VCaP (cell line): ENCODE data around the gene COL5A1.

Experiments
- H3K27ac ChIP-seq: fragments of 450-650 bp; 2 replicates; pipeline ENCODE4 v1.5.1; 2017
- CTCF ChIP-seq: fragments of 450-650 bp; conservative IDR thresholded peaks from 2 replicates; pipeline ENCODE4 v1.5.1; 2017; ENCODE audit warnings: mild to moderate bottlenecking, moderate library complexity

The COL5A1 gene

GRCh38 chr9:134882204-134882785 lies 240.7 kb downstream of the COL5A1 start:
- H3K27ac ChIP-seq = no peak overlapping the region
- TF ChIP-seq CTCF = no peak

GRCh38 chr9:134883040-134883782 lies 241.6 kb downstream of the COL5A1 start:
- no peak overlapping the region for H3K27ac ChIP-seq
- no peak for TF ChIP-seq CTCF

- no peak for TF ChIP-seq CTCF
- no peak overlapping the region for H3K27ac ChIP-seq
Measured at GRCh38 chr9:134884492-134884891, 242.9 kb downstream of the COL5A1 start.

- no peak for TF ChIP-seq CTCF
- H3K27ac ChIP-seq = no peak overlapping the region
Measured at GRCh38 chr9:134885001-134885678, 243.5 kb downstream of the COL5A1 start.

- TF ChIP-seq CTCF = no peak
- H3K27ac ChIP-seq = no peak overlapping the region
Measured at GRCh38 chr9:134885679-134886412, 244.2 kb downstream of the COL5A1 start.

GRCh38 chr9:134886413-134886913 lies 244.9 kb downstream of the COL5A1 start:
- no peak overlapping the region for H3K27ac ChIP-seq
- TF ChIP-seq CTCF = no peak

GRCh38 chr9:134887219-134887618 lies 245.6 kb downstream of the COL5A1 start:
- TF ChIP-seq CTCF = no peak

More at GRCh38 chr9:134887219-134887618, 245.6 kb downstream of the COL5A1 start:
- H3K27ac ChIP-seq = no peak overlapping the region
